SK-N-SH treated with all-trans-retinoic acid at 6 μM for 48 hours (cell line): ENCODE measurements around the gene EGFLAM.

ENCODE experiments used
- ATAC-seq: fragments of 200-7000 bp; cut with Tn5 transposase; 3 replicates; pipeline ENCODE4 v1.9.1; 2020; ENCODE audit warnings: mild to moderate bottlenecking, moderate library complexity
- BACH2 ChIP-seq: fragments of 250-450 bp; sonication (Bioruptor Pico); IDR thresholded peaks from 2 replicates; pipeline ENCODE4 v1.9.0; 2021; ENCODE audit warnings: mild to moderate bottlenecking, borderline replicate concordance
- CSDC2 ChIP-seq: fragments of 250-450 bp; sonication (Bioruptor Pico); IDR thresholded peaks from 2 replicates; pipeline ENCODE4 v1.5.0; 2020; ENCODE audit warnings: mild to moderate bottlenecking, moderate library complexity
- CSRNP3 ChIP-seq: fragments of 250-450 bp; sonication (Bioruptor Pico); IDR thresholded peaks from 2 replicates; pipeline ENCODE4 v1.5.1; 2021; ENCODE audit warnings: mild to moderate bottlenecking, moderate library complexity
- ESRRG ChIP-seq: fragments of 250-450 bp; sonication (Bioruptor Pico); IDR thresholded peaks from 2 replicates; pipeline ENCODE4 v1.6.1; 2021; ENCODE audit warnings: mild to moderate bottlenecking
- ISL1 ChIP-seq: fragments of 250-450 bp; sonication (Bioruptor Pico); IDR thresholded peaks from 2 replicates; pipeline ENCODE4 v2.1.2; 2022; ENCODE audit warnings: mild to moderate bottlenecking, moderate library complexity
- OSR1 ChIP-seq: fragments of 250-450 bp; sonication (Bioruptor Pico); IDR thresholded peaks from 2 replicates; pipeline ENCODE4 v1.8.0; 2022; ENCODE audit warnings: moderate library complexity, mild to moderate bottlenecking, inconsistent platforms
- PPARA ChIP-seq: fragments of 250-450 bp; sonication (Bioruptor Pico); IDR thresholded peaks from 2 replicates; pipeline ENCODE4 v1.5.0; 2020; ENCODE audit warnings: mild to moderate bottlenecking, borderline replicate concordance
- SNAI2 ChIP-seq: fragments of 250-450 bp; sonication (Bioruptor Pico); IDR thresholded peaks from 2 replicates; pipeline ENCODE4 v1.5.0; 2020; ENCODE audit warnings: mild to moderate bottlenecking, moderate library complexity
- TCF4 ChIP-seq: fragments of 250-450 bp; sonication (Bioruptor Pico); IDR thresholded peaks from 2 replicates; pipeline ENCODE4 v1.8.0; 2021; ENCODE audit warnings: mild to moderate bottlenecking, moderate library complexity, borderline replicate concordance
- TOX ChIP-seq: fragments of 250-450 bp; sonication (Bioruptor Pico); IDR thresholded peaks from 2 replicates; pipeline ENCODE4 v1.8.0; 2021; ENCODE audit warnings: mild to moderate bottlenecking, moderate library complexity, borderline replicate concordance
- TSHZ2 ChIP-seq: fragments of 250-450 bp; sonication (Bioruptor Pico); IDR thresholded peaks from 2 replicates; pipeline ENCODE4 v1.5.0; 2020; ENCODE audit warnings: mild to moderate bottlenecking, moderate library complexity
- ZFP30 ChIP-seq: fragments of 450-650 bp; formaldehyde crosslinking; IDR thresholded peaks from 2 replicates; pipeline ENCODE4 v1.5.0; 2022; ENCODE audit warnings: mild to moderate bottlenecking, moderate library complexity
- ZNF70 ChIP-seq: fragments of 450-650 bp; formaldehyde crosslinking; IDR thresholded peaks from 2 replicates; pipeline ENCODE4 v1.5.0; 2020; ENCODE audit warnings: mild to moderate bottlenecking, moderate library complexity
- ZNF8 ChIP-seq: fragments of 450-650 bp; formaldehyde crosslinking; IDR thresholded peaks from 2 replicates; pipeline ENCODE4 v1.5.0; 2020; ENCODE audit warnings: mild to moderate bottlenecking, moderate library complexity
- TF ChIP-seq, protein P1 (sequence below): fragments of 250-450 bp; sonication (Bioruptor Pico); IDR thresholded peaks from 2 replicates; pipeline ENCODE4 v1.5.1; 2020; ENCODE audit warnings: low read depth, mild to moderate bottlenecking, moderate library complexity
- TF ChIP-seq, protein P2 (sequence below): fragments of 250-450 bp; sonication (Bioruptor Pico); IDR thresholded peaks from 2 replicates; pipeline ENCODE4 v1.8.0; 2020; ENCODE audit warnings: mild to moderate bottlenecking, moderate library complexity, borderline replicate concordance

Gene EGFLAM

DNA sequence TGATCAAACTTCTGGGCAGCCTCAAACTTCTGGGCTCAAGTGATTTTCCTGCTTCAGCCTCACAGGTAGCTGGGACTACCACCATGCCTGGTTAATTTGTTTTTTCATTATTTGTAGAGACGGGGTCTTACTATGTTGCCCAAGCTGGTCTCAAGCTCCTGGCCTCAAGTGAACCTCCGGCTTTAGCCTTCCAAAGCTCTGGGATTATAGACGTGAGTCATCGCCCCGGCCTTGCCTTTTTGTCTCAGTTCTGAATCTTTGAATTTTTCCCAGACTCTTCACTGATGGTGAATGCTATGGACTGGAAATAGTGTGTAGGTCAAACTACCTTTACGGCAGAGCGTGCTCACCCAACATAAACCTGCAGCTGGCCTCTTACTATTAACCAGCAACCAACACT is 32.3 kb upstream of the EGFLAM start:
- TF ChIP-seq, protein P1, sequence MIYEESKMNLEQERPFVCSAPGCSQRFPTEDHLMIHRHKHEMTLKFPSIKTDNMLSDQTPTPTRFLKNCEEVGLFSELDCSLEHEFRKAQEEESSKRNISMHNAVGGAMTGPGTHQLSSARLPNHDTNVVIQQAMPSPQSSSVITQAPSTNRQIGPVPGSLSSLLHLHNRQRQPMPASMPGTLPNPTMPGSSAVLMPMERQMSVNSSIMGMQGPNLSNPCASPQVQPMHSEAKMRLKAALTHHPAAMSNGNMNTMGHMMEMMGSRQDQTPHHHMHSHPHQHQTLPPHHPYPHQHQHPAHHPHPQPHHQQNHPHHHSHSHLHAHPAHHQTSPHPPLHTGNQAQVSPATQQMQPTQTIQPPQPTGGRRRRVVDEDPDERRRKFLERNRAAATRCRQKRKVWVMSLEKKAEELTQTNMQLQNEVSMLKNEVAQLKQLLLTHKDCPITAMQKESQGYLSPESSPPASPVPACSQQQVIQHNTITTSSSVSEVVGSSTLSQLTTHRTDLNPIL (CRISPR knock-in tag), result no peak
- no peak for TF ChIP-seq ZFP30 (CRISPR knock-in tag)
- no peak for TF ChIP-seq BACH2 (CRISPR knock-in tag)
- TF ChIP-seq ZNF8, result no peak
- TF ChIP-seq ZNF70, result no peak
- TF ChIP-seq ISL1, result no peak
- ATAC-seq, result no peak

- ATAC-seq, result no peak
- TF ChIP-seq ZFP30 (CRISPR knock-in tag), result no peak
- TF ChIP-seq SNAI2 (CRISPR knock-in tag), result no peak
- TF ChIP-seq ZNF70, result no peak
- no peak for TF ChIP-seq PPARA (CRISPR knock-in tag)
- TF ChIP-seq CSDC2 (CRISPR knock-in tag), result no peak
- TF ChIP-seq TSHZ2, result no peak
- no peak for TF ChIP-seq BACH2 (CRISPR knock-in tag)
- TF ChIP-seq, protein P1 (CRISPR knock-in tag), result no peak
- no peak for TF ChIP-seq ESRRG (CRISPR knock-in tag)
- TF ChIP-seq OSR1 (CRISPR knock-in tag), result no peak
- TF ChIP-seq TOX (CRISPR knock-in tag), result no peak
- TF ChIP-seq CSRNP3 (CRISPR knock-in tag), result no peak
- TF ChIP-seq, protein P2, sequence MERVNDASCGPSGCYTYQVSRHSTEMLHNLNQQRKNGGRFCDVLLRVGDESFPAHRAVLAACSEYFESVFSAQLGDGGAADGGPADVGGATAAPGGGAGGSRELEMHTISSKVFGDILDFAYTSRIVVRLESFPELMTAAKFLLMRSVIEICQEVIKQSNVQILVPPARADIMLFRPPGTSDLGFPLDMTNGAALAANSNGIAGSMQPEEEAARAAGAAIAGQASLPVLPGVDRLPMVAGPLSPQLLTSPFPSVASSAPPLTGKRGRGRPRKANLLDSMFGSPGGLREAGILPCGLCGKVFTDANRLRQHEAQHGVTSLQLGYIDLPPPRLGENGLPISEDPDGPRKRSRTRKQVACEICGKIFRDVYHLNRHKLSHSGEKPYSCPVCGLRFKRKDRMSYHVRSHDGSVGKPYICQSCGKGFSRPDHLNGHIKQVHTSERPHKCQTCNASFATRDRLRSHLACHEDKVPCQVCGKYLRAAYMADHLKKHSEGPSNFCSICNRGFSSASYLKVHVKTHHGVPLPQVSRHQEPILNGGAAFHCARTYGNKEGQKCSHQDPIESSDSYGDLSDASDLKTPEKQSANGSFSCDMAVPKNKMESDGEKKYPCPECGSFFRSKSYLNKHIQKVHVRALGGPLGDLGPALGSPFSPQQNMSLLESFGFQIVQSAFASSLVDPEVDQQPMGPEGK (CRISPR knock-in tag), result no peak
These were observed 29.4 kb upstream of the EGFLAM start for GRCh38 chr5:38228914-38229313.

GRCh38 chr5:38234737-38235136 is 23.6 kb upstream of the EGFLAM start:
- TF ChIP-seq ISL1 (no peak), PPARA (CRISPR knock-in tag) (no peak), TCF4 (CRISPR knock-in tag) (no peak), SNAI2 (CRISPR knock-in tag) (no peak), ZNF70 (no peak)
- no peak for ATAC-seq

- TF ChIP-seq TOX (CRISPR knock-in tag) (no peak), PPARA (CRISPR knock-in tag) (no peak), TSHZ2 (no peak)
- no peak for ATAC-seq
These were observed 20.7 kb upstream of the EGFLAM start for GRCh38 chr5:38237681-38238080.
